Liver (tissue), 3 donors: ENCODE measurements around the gene SPTBN1.

Experiments used
- ATF3 ChIP-seq: IDR thresholded peaks from 2 replicates; pipeline ENCODE4 v1.6.1; 2016; ENCODE audit warnings: antibody characterized with exemption
- CTCF ChIP-seq: fragments of 150-350 bp; IDR thresholded peaks from 2 replicates; pipeline ENCODE4 v1.5.1; 2017; ENCODE audit warnings: improper control_type of control experiment, low read depth, low read length; ENCODE audit not compliant: missing input control
- EGR1 ChIP-seq, 2 donors: IDR thresholded peaks; 2 replicates each; pipeline ENCODE4 v1.6.1; 2016 to 2018; ENCODE audit warnings: antibody characterized with exemption in 2 of 2, low read depth in 2 of 2
- FOXA2 ChIP-seq: IDR thresholded peaks from 2 replicates; pipeline ENCODE4 v1.6.1; 2016; ENCODE audit warnings: antibody characterized with exemption
- GABPA ChIP-seq, 2 donors: IDR thresholded peaks in 1 of 2; conservative IDR thresholded peaks in 1 of 2; 2 replicates each; pipeline ENCODE4 v1.6.1; 2016; ENCODE audit warnings: antibody characterized with exemption in 2 of 2, mild to moderate bottlenecking in 1 of 2, moderate library complexity in 1 of 2
- HNF4G ChIP-seq: IDR thresholded peaks from 2 replicates; pipeline ENCODE4 v1.6.1; 2016; ENCODE audit warnings: antibody characterized with exemption
- JUND ChIP-seq, 2 donors: IDR thresholded peaks; 2 replicates each; pipeline ENCODE4 v1.6.1; 2016; ENCODE audit warnings: antibody characterized with exemption in 2 of 2
- RAD21 ChIP-seq, 2 donors: IDR thresholded peaks; 2 replicates each; pipeline ENCODE4 v1.6.1; 2016; ENCODE audit warnings: antibody characterized with exemption in 2 of 2, mild to moderate bottlenecking in 2 of 2
- TAF1 ChIP-seq: conservative IDR thresholded peaks from 2 replicates; pipeline ENCODE4 v1.6.1; 2016; ENCODE audit warnings: antibody characterized with exemption, mild to moderate bottlenecking
- YY1 ChIP-seq: IDR thresholded peaks from 2 replicates; pipeline ENCODE4 v1.6.1; 2016; ENCODE audit warnings: antibody characterized with exemption, mild to moderate bottlenecking
- TF ChIP-seq, protein P1 (sequence below): IDR thresholded peaks from 2 replicates; pipeline ENCODE4 v1.6.1; 2016; ENCODE audit warnings: antibody characterized with exemption
- TF ChIP-seq, protein P2 (sequence below): IDR thresholded peaks from 2 replicates; pipeline ENCODE4 v1.6.1; 2016; ENCODE audit warnings: antibody characterized with exemption, mild to moderate bottlenecking
- TF ChIP-seq, protein P3 (sequence below): IDR thresholded peaks from 2 replicates; pipeline ENCODE4 v1.6.1; 2016; ENCODE audit warnings: antibody characterized with exemption
- donor health status: healthy.
- donor health status: healthy.

DNA sequence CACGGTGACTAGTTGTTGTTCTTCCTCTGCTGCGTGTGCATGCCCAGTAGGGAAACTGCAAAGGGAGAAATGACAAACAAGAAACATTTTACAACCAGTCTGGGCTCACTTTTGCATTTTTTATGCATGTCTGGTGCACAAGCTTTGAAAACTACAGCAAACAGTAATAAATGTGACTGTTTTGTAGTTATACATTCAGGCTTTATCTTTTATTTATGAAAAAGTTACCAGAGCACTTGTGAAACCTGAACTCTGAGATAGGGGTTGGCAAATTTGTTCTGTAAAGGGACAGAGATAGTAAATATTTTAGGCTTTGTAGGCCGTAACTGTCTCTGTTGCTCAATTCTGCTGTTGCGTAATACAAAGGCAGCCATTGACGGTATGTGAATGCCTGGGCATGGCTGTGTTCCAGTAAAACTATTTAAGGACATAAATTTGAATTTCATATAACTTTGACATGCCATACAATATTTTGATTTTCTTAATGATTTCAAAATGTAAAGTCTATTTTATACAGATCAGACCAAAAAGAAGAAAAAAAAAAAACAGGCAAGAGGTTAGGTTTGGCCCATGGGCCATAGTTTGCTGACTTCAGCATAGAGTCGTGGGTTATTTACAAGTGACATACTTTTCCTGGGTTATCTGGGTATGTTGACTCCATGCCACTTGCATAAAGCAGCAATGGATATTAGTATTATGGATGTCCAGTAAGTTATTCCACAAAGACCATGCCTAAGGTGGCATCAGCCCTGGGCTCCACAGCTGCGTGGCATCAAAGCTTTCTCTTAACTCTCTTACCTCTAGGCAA lies 213.8 kb downstream of the SPTBN1 start:
- TF ChIP-seq RAD21 (IDR thresholded peaks at IDR 0.05) (peak; percentile 40 to 58), HNF4G (peak; percentile 53), CTCF (no peak), YY1 (peak; percentile 98), GABPA (IDR thresholded peaks at IDR 0.05 in 1 of 2, conservative IDR thresholded peaks at IDR 0.05 in 1 of 2) (peak in 1 of 2 donors; percentile 53), FOXA2 (peak; percentile 55), ATF3 (peak; percentile 53), JUND (IDR thresholded peaks at IDR 0.05) (peak; percentile 41 to 80), EGR1 (IDR thresholded peaks at IDR 0.05; ENCODE audit: low read depth in 2 of 2) (peak in 1 of 2 donors; percentile 31), TAF1 (no peak)
- TF ChIP-seq, protein P1, sequence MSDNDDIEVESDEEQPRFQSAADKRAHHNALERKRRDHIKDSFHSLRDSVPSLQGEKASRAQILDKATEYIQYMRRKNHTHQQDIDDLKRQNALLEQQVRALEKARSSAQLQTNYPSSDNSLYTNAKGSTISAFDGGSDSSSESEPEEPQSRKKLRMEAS = peak; percentile 60
- TF ChIP-seq, protein P2, sequence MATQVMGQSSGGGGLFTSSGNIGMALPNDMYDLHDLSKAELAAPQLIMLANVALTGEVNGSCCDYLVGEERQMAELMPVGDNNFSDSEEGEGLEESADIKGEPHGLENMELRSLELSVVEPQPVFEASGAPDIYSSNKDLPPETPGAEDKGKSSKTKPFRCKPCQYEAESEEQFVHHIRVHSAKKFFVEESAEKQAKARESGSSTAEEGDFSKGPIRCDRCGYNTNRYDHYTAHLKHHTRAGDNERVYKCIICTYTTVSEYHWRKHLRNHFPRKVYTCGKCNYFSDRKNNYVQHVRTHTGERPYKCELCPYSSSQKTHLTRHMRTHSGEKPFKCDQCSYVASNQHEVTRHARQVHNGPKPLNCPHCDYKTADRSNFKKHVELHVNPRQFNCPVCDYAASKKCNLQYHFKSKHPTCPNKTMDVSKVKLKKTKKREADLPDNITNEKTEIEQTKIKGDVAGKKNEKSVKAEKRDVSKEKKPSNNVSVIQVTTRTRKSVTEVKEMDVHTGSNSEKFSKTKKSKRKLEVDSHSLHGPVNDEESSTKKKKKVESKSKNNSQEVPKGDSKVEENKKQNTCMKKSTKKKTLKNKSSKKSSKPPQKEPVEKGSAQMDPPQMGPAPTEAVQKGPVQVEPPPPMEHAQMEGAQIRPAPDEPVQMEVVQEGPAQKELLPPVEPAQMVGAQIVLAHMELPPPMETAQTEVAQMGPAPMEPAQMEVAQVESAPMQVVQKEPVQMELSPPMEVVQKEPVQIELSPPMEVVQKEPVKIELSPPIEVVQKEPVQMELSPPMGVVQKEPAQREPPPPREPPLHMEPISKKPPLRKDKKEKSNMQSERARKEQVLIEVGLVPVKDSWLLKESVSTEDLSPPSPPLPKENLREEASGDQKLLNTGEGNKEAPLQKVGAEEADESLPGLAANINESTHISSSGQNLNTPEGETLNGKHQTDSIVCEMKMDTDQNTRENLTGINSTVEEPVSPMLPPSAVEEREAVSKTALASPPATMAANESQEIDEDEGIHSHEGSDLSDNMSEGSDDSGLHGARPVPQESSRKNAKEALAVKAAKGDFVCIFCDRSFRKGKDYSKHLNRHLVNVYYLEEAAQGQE = peak; percentile 73
- TF ChIP-seq, protein P3, sequence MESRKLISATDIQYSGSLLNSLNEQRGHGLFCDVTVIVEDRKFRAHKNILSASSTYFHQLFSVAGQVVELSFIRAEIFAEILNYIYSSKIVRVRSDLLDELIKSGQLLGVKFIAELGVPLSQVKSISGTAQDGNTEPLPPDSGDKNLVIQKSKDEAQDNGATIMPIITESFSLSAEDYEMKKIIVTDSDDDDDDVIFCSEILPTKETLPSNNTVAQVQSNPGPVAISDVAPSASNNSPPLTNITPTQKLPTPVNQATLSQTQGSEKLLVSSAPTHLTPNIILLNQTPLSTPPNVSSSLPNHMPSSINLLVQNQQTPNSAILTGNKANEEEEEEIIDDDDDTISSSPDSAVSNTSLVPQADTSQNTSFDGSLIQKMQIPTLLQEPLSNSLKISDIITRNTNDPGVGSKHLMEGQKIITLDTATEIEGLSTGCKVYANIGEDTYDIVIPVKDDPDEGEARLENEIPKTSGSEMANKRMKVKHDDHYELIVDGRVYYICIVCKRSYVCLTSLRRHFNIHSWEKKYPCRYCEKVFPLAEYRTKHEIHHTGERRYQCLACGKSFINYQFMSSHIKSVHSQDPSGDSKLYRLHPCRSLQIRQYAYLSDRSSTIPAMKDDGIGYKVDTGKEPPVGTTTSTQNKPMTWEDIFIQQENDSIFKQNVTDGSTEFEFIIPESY = peak; percentile 87
